NCI-H2196 (cell line): ENCODE data around the gene ADAMTSL3.
"Not testable (repeated sequence)": the region's sequence is repeated elsewhere in the genome, so short reads cannot be mapped to it uniquely, and the experiment has no call there.

Source experiments
- DNase-seq: peaks from one replicate; lab custom pipeline; 2025; ENCODE audit not compliant: unreplicated experiment; lab: John Stamatoyannopoulos, UW

ADAMTSL3 gene

DNA sequence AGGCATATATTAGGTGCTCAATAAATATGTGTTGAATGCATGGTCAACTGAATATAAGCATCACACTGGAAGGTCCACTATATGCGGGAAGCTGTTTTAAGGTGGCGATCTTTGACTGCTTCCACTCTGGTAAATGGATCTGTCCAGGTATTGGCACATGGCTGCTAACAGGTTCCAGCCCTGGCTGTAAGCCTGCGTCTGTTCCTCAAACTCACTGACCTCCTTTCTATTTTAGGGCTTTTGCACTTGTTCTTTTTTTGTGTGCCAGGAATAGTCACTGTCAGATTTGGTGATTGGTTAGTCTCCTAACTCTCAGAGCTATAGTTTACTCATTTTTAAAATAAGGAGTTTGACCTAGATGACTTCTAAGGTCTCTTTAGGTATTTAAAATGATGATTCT lies 46.2 kb downstream of the ADAMTSL3 start:
- no peak for DNase-seq

DNA sequence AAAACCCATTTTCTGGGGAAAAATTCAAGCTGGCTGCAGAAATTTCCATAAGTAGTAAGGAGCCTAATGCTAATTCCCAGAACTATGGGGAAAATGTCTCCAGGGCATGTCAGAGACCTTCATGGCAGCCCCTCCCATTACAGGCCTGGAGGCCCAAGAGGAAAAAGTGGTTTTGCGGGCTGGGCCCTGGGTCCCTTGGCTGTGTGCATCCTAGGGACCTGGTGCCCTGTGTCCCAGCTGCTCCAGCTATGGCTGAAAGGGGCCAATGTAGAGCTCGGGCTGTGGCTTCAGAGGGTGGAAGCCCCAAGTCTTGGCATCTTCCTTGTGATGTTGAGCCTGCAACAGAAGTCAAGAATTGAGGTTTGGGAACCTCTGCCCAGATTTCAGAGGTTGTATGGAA lies 48.4 kb downstream of the ADAMTSL3 start:
- DNase-seq = not testable (repeated sequence)

DNA sequence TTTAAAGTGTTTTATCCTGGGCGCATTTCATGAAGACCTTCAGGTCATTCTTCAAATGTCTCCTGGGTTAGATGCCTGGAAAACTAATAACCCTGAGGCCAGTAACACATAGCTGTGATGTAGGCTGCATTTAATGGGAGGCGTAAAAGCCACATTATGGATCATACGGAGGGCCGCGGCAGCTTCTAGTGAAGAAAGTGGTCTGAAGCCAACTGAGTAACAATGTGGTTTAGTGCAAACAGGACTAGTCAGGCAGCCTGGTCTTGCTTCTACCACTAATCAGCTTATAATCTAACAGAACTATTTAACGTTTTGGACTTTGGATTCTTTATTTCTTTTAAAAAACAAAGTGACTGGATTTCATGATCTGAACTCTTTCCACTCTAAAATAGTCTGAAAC lies 54.4 kb downstream of the ADAMTSL3 start:
- DNase-seq = no peak

DNA sequence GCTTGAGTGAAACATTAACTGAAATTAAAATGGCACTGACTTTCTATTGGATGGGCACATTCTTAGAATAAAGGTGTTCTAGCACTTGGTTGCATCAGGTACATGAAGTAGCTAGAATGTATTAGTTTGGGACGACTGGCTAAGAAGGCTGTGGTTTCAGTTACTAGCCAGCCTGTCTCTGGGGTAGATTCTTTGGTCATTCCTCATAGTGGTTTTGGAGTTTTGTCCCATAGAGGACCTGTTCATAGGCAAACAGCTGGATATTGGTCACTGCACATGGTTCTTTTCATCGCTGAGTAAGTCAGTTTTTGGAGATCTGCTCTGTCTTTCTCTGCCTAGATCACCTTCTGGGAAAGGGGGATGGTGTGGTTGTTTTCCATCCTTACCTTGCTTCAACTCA lies 55.3 kb downstream of the ADAMTSL3 start:
- DNase-seq = no peak

DNA sequence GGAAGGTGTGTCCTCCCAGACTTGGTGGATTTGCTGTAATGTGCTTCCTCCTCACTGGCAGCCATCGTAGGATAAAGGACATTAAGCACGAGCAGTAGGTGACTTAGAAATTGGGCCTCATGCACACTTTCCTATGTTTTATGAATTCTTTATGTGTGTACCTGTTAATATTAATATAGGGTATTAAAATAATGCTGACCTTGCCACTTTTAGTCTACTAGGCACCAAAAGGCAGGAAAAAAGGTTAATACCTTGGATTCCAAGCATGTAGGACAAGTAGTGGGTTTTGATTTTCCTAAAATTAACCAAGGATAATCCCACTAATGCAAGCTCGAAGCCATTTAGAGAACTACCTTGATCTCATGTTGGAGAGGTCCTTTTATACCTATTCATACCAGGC lies 55.9 kb downstream of the ADAMTSL3 start:
- no peak for DNase-seq

DNA sequence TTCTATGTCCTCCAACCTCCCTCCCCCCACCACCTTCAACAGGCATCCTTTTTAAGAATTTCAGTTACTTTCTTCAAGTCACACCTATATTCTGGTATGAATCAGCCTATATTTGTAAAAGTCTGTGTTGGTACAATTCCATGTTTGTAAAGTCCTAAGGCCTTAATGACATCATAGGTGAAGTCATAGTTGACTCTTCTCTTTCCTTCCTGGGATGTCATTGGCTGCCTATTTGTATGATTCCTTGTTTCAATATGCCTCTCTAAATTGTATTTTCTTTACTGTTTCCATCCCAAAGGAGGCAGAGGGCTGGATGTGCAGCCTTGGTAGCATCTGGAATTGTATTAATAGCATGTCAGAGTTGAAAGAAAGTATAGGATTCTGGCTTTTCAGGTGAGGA lies 56.5 kb downstream of the ADAMTSL3 start:
- no peak for DNase-seq

DNA sequence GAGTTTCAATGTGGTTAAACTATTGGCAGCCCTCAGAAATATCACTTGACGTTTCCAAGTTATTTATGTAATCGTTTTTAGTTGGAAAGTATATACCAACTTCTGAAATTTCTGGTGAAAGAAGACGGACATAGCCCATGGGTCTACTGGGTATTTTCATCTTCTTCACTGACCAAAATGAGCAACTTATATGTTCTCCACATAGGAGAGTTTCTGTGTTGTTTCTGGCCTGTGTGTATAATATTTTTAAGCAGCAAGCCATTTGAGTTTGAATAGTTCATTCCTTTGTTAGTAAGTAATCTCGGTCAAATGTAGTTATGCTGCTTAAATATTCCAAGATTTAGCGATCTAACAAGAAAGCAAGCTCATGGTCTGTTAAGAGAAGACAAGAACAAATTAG lies 57.3 kb downstream of the ADAMTSL3 start:
- no peak for DNase-seq

DNA sequence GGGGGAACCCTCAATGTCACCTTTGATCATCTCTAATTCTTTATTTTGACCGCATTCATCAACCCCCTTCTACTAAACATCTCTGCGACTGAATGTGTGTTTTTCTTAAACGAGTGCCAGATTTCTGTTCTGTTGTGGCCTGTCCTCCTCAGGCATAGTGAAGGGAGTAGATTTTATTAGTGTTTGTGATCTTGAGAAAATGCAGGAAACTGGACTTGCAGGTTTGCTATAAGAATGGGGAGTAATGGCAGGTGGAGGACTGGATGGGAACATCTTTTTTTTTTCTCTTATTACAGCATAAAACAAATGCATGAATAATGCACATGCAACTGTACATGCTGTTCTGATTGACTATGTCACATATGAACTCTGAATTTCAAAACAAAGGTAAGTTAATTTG lies 59.3 kb downstream of the ADAMTSL3 start:
- no peak for DNase-seq

DNA sequence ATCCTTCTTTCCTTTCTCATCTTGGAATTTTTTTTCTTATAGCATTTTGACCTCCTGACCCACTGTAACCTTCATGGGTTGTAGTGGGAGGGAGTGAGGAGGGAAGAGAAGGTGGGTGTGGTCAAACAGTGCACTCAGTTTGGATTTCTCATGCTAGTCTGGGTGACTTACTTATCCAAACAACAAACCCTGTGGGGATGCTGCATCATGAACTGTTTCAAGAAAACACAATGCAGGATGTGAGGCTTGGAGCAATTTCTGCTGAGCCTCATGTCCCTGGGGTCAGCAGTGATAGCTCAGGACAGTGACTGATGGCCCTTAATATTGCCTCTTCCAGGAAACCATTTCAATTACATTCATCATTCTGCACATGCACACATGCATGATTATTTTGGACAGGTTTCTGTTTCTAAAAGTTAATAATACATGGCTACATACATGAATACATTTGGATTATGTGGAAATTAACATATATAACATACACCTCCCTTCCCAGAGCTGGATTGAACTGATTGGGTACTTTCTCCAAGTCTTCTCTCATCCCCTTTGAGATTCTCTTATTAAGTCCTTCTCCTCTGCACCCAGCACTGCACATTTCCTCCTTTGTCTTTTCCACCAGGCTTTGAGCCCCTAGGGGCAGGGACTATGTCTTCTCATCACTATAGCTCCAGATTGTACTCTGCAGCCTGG lies 61.2 kb downstream of the ADAMTSL3 start:
- no peak for DNase-seq

DNA sequence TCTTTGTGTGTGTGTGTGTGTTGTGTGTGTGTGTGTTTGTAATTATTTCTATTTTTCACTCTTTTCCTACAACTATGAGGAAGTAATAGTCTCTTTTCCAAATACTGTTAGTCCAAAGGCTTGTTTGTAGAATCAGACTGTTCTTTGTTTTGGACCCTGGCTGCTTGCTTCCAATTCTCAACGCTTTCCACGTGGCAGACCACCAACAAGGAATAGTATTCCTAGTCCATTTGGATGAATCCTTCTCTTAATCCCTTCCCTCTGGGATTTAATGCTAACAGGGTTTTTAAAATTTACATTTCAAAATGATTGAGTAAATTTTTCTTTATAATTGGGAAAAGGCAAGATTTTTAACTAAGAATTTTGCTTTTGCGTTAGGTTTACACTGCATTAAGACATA lies 62.7 kb downstream of the ADAMTSL3 start:
- DNase-seq = no peak

DNA sequence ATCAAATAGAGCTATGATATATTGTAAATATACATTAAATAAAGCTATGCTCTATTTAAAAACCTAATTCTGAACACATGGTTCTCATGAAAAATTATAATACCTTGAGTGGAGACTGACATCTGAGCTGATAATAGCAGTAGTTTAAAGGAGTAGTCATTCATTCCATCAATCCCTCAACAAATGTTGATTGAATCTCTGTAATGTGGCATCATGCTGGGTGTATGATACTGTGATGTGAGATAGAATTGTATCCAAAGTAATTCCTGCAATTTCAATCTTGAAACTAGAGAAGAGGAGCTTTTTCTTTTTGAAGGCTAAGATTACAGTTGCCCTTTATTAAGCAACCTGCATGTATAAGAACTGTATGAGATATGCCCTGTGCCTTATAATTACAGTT lies 63.1 kb downstream of the ADAMTSL3 start:
- no peak for DNase-seq

DNA sequence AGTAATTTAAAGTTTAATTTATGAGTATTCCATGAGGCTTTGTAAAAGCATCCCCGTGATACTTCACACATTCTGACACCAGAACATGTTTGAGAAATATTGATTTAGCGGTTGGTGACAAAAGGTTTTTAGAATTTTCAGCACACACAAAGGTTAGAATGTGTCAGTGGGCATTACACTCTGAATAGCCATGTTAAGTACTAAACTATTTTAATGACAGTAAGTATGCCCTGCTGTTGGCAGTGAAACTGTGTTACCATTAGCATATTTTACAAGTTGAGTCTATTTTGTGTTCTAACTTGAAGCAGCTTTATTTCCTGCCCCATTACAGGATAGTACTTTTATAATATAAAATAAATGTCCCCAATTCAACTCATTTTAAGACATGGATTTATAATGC lies 66.5 kb downstream of the ADAMTSL3 start:
- DNase-seq = no peak

DNA sequence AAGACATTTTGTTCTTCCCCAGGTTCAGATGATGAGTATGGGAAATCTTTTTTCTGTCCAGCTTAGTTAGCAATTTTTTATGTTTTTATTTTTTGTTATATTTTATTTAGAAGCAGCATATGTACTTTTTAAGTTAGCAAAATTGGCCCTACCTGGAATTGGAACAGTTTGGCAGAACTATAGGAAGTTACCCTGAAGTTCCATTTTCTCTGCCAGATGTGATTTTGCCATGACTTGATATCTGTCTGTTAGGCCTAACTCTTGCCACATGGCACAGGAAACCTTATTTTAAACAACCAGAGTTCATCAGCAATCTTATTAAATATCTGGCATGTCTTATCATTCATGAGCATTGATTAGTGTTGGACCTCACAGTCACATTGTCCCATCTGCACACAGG lies 67.1 kb downstream of the ADAMTSL3 start:
- no peak for DNase-seq

DNA sequence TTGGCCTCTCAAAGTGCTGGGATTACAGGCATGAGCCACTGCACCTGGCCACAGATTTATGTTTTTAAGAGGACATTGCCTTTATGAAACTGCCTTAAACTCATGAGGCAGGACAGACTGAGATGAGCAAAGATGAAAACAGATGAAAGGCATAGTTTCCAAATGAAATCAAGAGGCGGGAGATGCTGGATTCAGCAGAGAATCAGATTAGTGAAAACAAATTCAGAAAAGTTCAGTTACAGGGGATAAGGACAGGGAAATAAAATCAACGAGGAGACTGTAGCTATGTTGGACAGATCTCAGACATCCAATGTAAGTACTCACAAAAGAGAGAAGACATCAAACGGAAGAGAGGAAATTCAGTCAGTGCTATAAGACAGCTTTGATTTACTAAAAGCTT lies 68.1 kb downstream of the ADAMTSL3 start:
- no peak for DNase-seq

DNA sequence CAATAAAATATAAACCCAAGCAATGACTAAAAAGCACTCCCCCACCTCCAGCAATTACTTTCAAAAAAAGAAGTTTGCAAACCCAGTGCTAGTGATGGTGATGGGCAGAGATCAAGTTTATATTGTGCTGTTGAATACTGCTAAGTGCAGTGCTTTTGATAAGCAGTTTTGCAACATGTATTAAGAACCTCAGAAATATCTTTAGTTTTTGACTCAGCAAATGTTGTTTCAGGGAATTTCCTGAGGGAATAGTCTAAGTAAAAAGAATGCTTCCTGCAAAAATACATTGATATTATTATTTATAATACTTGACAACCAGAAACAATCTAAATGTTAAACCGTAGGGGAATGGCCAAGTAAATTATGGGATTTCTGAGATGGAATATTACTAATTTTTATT lies 69.3 kb downstream of the ADAMTSL3 start:
- DNase-seq = no peak

DNA sequence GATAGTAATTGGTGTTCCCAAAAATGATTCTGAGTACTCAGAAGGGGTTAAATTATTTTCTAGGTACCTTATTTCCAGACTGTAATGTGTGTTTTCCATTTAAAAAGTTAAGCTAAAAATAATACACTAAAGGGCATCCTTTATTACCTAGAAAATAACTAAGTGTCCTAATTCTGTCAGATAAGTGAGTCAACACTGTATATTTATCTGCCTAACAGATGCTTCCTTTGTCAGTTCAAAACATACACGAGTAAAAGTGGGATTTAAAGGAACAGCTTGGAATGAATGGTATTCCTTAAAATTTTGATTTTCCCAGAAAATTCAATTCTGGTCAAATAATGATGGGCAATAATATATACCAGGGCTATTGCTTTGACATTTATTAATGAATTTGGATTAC lies 78.3 kb downstream of the ADAMTSL3 start:
- DNase-seq = no peak

DNA sequence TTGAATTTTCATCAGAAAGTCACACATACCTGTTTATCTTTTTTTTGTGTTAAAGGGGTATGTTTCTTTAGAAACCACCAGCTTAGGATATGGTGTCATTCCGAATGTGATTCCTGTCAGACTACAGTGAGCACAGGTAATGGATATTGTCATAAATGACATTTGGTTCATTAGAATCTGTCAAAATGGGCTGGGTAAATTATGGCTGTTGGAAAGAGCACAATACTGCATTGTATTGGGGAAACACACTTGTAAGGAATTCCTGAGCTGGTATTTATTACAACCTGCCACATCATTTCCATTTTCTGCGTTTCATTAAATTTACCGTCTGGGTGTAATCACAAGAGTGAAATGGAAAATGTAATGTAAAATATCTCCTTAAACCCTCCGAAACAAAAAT lies 78.8 kb downstream of the ADAMTSL3 start:
- no peak for DNase-seq

DNA sequence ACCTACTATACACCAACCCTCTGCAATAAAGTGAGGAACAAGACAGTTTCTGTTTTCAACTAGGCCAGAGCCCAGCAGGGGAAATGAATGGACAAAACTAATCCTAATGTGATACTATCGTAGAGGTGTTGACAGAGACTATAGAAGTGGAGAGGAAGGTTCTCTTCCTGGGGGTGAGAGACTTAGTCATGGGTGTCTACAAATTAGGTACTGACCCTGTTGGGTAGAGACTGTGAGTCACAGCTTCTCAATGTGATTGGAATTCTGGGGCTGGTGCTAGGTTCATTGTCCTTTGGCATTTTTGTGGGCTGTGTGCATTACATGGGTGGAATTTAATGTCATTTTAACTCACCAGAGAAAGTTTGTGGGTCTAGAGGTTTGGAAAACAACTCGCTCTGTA lies 79.3 kb downstream of the ADAMTSL3 start:
- no peak for DNase-seq

DNA sequence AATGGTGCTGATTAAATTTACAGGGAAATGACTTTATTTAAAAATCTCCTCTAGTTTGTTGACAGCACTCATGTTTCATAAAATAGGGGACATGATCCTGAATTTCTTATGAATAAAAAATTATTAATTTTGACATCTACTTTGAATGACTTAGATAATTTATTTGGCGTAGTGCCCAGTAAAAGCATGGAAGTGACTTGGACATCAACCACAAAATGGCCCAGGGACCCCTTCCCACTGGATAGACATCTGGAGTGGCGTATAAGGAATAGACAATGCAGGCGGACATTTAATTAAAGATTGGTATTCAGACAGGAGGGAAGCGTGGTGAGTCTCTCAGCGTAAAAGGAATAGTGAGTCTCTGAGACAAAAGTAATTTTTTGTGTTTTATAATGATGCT lies 79.8 kb downstream of the ADAMTSL3 start:
- no peak for DNase-seq

DNA sequence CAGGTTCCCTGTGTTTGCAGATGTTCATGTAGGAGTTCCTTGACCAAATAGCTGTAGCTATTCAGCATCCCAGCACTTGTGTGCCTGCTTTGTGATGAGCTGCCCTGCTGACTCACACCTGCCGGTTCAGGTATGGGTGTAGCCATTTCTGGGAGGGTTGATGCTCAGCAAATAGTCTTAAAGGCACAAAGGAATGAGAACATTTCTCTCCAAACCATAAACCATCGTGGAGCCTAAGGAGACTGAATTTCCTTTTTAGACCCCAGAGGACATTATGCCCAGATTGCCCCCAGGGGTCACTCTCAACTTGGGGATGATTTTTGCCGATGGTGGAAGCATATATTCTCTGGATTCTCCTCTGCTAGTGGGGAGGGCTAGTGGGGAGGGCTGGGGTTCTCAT lies 80.6 kb downstream of the ADAMTSL3 start:
- no peak for DNase-seq

DNA sequence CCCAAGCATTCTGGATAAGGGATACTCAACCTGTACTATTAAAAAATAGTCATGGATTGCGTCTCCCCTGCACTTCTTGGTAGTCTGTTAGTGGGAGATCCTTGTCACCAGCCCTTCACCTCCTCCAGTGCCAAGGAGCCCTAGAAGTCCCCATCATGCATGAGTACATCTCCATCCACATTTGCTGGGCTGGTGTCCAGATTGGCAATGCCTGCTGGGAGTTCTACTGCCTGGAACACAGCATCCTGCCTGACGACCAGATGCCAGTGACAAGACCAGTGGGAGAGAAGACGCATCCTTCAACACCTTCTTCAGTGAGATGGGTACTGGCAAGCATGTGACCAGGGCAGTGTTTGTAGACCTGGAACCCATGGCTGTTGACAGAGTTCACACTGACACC lies 85.7 kb downstream of the ADAMTSL3 start:
- DNase-seq = no peak

DNA sequence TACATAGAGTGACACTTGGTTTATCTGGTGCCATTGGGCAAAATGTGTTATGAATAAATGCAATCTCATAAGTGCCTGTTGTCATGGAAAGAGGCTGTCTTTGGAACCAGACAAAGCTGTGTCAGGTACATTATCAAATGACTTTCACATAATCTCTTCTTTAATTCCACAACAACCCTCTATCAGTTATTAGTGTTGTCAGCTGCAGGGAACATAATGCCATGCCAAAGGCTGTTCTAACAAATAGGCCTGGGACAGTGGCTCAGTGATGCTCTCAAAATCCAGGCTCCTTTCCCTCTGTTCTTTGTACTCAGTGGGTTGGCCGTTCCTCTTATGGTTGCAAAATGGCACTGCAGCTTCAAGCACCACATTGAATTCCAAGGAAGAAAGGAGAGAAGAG lies 91.8 kb downstream of the ADAMTSL3 start:
- no peak for DNase-seq

DNA sequence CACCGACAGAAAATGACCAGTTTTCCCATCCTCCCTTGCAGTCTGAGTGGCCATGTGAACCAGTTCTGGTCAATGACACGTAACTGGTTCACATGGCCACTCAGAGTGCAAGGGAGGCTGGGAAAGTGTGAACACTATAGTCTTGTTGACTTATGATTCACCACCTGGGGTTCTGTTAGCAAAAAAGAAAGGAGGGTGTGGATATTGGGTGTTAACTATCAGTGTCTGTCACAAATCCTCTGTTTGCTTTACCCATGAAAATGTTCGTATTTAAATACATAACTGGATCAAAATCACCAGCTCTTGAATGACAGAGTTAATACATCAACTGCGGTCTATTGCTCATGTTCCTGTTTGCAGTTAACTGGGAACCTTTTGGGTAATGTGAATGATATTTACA lies 92.3 kb downstream of the ADAMTSL3 start:
- DNase-seq = no peak
